Tibial nerve (tissue), 3 donors: Measurements from ENCODE around the gene CCDC106.

Source experiments
- POLR2A ChIP-seq, 2 donors: fragments of 450-650 bp; IDR thresholded peaks; one replicate each; pipeline ENCODE4 v1.6.1; 2017; ENCODE audit warnings: antibody characterized with exemption in 2 of 2, mild to moderate bottlenecking in 2 of 2, moderate library complexity in 2 of 2
- TF ChIP-seq, protein P1 (sequence below), 5 experiments: fragments of 200-600 bp in 3 of 5; fragments of 450-650 bp in 2 of 5; sonication (generic) in 3 of 5; IDR thresholded peaks; one replicate each; pipeline ENCODE4 v1.5.1; 2016 to 2019; ENCODE audit warnings: antibody characterized with exemption in 5 of 5, mild to moderate bottlenecking in 3 of 5, moderate library complexity in 2 of 5

DNA sequence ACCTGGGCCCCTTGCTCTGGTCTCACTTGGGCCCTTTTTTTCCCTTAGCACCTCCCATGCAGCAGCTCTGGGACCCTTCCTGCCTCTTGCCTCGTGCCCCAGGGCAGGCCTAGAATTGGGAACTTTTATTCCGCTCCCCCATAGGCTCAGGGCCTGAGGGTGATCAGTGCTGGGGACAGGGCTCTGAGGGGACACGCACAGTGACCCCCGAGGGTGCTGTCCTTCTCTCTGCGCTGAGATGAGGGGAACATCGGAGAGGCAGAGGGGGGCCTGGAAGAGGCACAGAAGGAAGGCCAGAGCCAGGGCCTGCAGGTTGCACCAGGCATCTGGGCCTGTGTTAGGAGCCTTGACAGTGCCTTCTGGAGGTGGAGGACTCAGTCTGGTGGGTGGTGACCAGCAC lies 37.8 kb downstream of the CCDC106 start:
- TF ChIP-seq POLR2A (IDR thresholded peaks at IDR 0.05) = no peak
- TF ChIP-seq, protein P1, sequence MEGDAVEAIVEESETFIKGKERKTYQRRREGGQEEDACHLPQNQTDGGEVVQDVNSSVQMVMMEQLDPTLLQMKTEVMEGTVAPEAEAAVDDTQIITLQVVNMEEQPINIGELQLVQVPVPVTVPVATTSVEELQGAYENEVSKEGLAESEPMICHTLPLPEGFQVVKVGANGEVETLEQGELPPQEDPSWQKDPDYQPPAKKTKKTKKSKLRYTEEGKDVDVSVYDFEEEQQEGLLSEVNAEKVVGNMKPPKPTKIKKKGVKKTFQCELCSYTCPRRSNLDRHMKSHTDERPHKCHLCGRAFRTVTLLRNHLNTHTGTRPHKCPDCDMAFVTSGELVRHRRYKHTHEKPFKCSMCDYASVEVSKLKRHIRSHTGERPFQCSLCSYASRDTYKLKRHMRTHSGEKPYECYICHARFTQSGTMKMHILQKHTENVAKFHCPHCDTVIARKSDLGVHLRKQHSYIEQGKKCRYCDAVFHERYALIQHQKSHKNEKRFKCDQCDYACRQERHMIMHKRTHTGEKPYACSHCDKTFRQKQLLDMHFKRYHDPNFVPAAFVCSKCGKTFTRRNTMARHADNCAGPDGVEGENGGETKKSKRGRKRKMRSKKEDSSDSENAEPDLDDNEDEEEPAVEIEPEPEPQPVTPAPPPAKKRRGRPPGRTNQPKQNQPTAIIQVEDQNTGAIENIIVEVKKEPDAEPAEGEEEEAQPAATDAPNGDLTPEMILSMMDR (IDR thresholded peaks at IDR 0.05) = no peak
